Astrocyte of the cerebellum (primary cell): ENCODE data around the gene PI16.

Experiments used
- DNase-seq: peaks from one replicate; pipeline ENCODE4 v3.0.0-alpha.2; 2011; ENCODE audit warnings: low read depth
- H3K4me3 ChIP-seq: 2 replicates; pipeline ENCODE4 v1.5.1; 2011; ENCODE audit warnings: mild to moderate bottlenecking, low read depth, low read length, moderate library complexity
- CTCF ChIP-seq: IDR thresholded peaks from 2 replicates; pipeline ENCODE4 v1.5.1; 2012; ENCODE audit warnings: low read length, low read depth, moderate library complexity, mild to moderate bottlenecking; ENCODE audit errors: missing control alignments
- in situ Hi-C: cut with HindIII; loops from 2 replicates; pipeline ENCODE4 v1.10.0; 2017; ENCODE audit warnings: low sequenced_read_pairs

PI16 gene

GRCh38 chr6:36973190-36973589 lies 18.7 kb downstream of the PI16 start:
- DNase-seq, result no peak
- H3K4me3 ChIP-seq, result no peak overlapping the region
- TF ChIP-seq CTCF, result no peak
- in situ Hi-C loops, result no loop called here

- in situ Hi-C loops, result no loop called here
- DNase-seq, result no peak
- TF ChIP-seq CTCF, result no peak
- H3K4me3 ChIP-seq, result no peak overlapping the region
Observed at GRCh38 chr6:36973647-36974046, 19.1 kb downstream of the PI16 start.

GRCh38 chr6:36975231-36976006 lies 20.9 kb downstream of the PI16 start:
- DNase-seq, result no peak
- no peak for TF ChIP-seq CTCF
- in situ Hi-C loops, result no loop called here
- H3K4me3 ChIP-seq, result no peak overlapping the region

GRCh38 chr6:36976007-36976264 lies 21.4 kb downstream of the PI16 start:
- in situ Hi-C loops, result no loop called here
- TF ChIP-seq CTCF, result no peak
- H3K4me3 ChIP-seq, result no peak overlapping the region
- DNase-seq, result no peak

GRCh38 chr6:36976509-36976908 lies 22.0 kb downstream of the PI16 start:
- TF ChIP-seq CTCF, result no peak
- DNase-seq, result no peak
- in situ Hi-C loops, result no loop called here
- no peak overlapping the region for H3K4me3 ChIP-seq

- TF ChIP-seq CTCF, result no peak
- no peak for DNase-seq
- in situ Hi-C loops, result no loop called here
- H3K4me3 ChIP-seq, result no peak overlapping the region
Observed at GRCh38 chr6:36976931-36977330, 22.4 kb downstream of the PI16 start.
